ENCODE measurements around the gene GSK3B. TPM values are rescaled to one million over a fixed set of nuclear protein-coding genes. Genes with fewer than 3 reads are reported as not detected.

GSK3B gene
- total RNA-seq, 4 donors from 2014 or later: 35.0 to 53.2 (median 44.0) TPM

DNA sequence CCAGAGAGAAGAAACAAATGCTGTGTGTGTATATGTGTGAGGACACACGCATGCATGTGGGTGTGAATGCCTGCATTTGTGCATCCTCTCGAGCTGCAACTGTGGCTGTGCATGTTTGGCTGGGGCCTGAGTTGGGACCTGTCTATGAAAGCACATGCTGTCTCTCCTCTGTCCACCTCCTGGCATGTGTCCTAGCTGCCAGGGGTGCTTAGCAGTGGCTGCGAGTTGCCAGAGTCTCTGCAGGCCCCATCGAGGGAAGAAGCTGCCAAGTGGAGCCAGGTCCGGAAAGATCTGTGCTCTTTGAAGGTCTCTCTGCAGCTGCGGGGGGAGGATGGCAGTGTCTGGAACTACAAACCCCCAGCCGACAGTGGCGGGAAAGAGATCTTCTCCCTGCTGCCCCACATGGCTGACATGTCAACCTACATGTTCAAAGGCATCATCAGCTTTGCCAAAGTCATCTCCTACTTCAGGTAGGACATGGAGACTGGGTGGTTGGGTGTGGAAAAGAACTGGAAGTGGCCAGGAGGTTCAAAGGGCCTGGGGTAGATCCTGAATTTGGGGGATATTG is 281.7 kb downstream of the GSK3B start:
- WGBS, 2 donors: 68 to 95% methylated on average over 2 to 5 of the region's 8 CpGs
- TF ChIP-seq, protein P1, sequence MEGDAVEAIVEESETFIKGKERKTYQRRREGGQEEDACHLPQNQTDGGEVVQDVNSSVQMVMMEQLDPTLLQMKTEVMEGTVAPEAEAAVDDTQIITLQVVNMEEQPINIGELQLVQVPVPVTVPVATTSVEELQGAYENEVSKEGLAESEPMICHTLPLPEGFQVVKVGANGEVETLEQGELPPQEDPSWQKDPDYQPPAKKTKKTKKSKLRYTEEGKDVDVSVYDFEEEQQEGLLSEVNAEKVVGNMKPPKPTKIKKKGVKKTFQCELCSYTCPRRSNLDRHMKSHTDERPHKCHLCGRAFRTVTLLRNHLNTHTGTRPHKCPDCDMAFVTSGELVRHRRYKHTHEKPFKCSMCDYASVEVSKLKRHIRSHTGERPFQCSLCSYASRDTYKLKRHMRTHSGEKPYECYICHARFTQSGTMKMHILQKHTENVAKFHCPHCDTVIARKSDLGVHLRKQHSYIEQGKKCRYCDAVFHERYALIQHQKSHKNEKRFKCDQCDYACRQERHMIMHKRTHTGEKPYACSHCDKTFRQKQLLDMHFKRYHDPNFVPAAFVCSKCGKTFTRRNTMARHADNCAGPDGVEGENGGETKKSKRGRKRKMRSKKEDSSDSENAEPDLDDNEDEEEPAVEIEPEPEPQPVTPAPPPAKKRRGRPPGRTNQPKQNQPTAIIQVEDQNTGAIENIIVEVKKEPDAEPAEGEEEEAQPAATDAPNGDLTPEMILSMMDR (IDR thresholded peaks at IDR 0.05): no peak
- no peak for TF ChIP-seq POLR2A (IDR thresholded peaks at IDR 0.05)
- Histone ChIP-seq H3K27ac (no peak overlapping the region), H3K4me3 (replicated peaks in 1 of 3) (no peak overlapping the region), H3K9me3 (no peaks in the 10 kb centered on the region), H3K27me3 (no peaks in the 10 kb centered on the region), H3K36me3 (no peaks in the 10 kb centered on the region), H3K4me1 (peaks cover 3 to 5% of the 10 kb centered on the region in 2 donors)
- no peak for DNase-seq
- intact Hi-C loops (cut with DNase I): no loop called here

- peak; percentile 35 to 42 for DNase-seq
- 0 to 2% methylated on average over 2 to 32 of the region's 33 CpGs for WGBS, 2 donors
- H3K9me3 ChIP-seq: no peaks in the 10 kb centered on the region
- no peaks in the 10 kb centered on the region for H3K27me3 ChIP-seq
- H3K36me3 ChIP-seq: no peaks in the 10 kb centered on the region
- TF ChIP-seq POLR2A (IDR thresholded peaks at IDR 0.05): no peak
- TF ChIP-seq, protein P1 (IDR thresholded peaks at IDR 0.05): no peak
- H3K4me1 ChIP-seq: peaks cover 3 to 5% of the 10 kb centered on the region in 2 donors
- no peak overlapping the region for H3K27ac ChIP-seq
- intact Hi-C loops (cut with DNase I): no loop called here
- peak overlapping the region; percentile 4 to 58 (median 29) for H3K4me3 ChIP-seq (replicated peaks in 1 of 3)
These were observed 284.2 kb downstream of the GSK3B start for GRCh38 chr3:119810018-119810435.

GRCh38 chr3:119809249-119810017 is 284.8 kb downstream of the GSK3B start:
- peak overlapping the region; percentile 4 to 58 (median 29) for H3K4me3 ChIP-seq (replicated peaks in 1 of 3)
- no peaks in the 10 kb centered on the region for H3K36me3 ChIP-seq
- H3K27ac ChIP-seq: no peak overlapping the region
- peaks cover 3 to 5% of the 10 kb centered on the region in 2 donors for H3K4me1 ChIP-seq
- H3K27me3 ChIP-seq: no peaks in the 10 kb centered on the region
- H3K9me3 ChIP-seq: no peaks in the 10 kb centered on the region
- 20 to 28% methylated on average over 14 to 24 of the region's 31 CpGs for WGBS, 2 donors
- peak; percentile 6 to 12 for DNase-seq
- no peak for TF ChIP-seq POLR2A (IDR thresholded peaks at IDR 0.05)
- TF ChIP-seq, protein P1 (IDR thresholded peaks at IDR 0.05): no peak
- intact Hi-C loops (cut with DNase I): no loop called here

GRCh38 chr3:119808843-119809242 is 285.4 kb downstream of the GSK3B start:
- Histone ChIP-seq H3K27me3 (no peaks in the 10 kb centered on the region), H3K36me3 (no peaks in the 10 kb centered on the region), H3K27ac (no peak overlapping the region), H3K4me1 (peaks cover 3 to 5% of the 10 kb centered on the region in 2 donors), H3K4me3 (replicated peaks in 1 of 3) (no peak overlapping the region), H3K9me3 (no peaks in the 10 kb centered on the region)
- no peak for TF ChIP-seq POLR2A (IDR thresholded peaks at IDR 0.05)
- TF ChIP-seq, protein P1 (IDR thresholded peaks at IDR 0.05): no peak
- WGBS, 2 donors: 88 to 92% methylated on average over 5 to 6 of the region's 6 CpGs
- no peak for DNase-seq
- intact Hi-C loops (cut with DNase I): no loop called here

DNA sequence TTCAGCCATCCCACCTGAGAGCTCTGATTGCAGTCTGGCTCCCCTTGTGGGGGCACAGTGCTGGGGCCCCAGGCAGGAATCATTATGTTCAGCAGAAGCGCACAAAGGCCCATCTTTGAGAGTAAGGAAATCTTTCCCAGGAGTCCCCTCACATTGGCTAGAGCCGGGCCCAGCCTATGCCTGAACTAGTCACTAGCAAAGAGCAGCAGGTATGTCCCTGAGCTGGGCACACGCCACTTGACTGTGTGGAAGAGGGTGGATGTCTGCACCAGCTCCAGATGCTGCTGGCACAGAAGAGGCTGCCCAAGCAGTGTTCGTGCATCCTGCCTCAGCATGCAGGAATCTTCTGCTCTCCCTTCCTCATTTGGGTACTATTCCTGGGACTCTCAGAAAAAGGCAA is 286.0 kb downstream of the GSK3B start:
- Histone ChIP-seq H3K4me1 (peaks cover 3 to 5% of the 10 kb centered on the region in 2 donors), H3K27ac (no peak overlapping the region), H3K9me3 (no peaks in the 10 kb centered on the region), H3K4me3 (replicated peaks in 1 of 3) (no peak overlapping the region), H3K36me3 (no peaks in the 10 kb centered on the region), H3K27me3 (no peaks in the 10 kb centered on the region)
- no peak for TF ChIP-seq POLR2A (IDR thresholded peaks at IDR 0.05)
- intact Hi-C loops (cut with DNase I): no loop called here
- no peak for DNase-seq
- 100% methylated on average over 4 of the region's 4 CpGs for WGBS, 2 donors

All from thyroid gland (tissue), 4 donors.